ENCODE results near the gene KIAA1958. TPM values are rescaled to one million over a fixed set of nuclear protein-coding genes. Genes with fewer than 3 reads are reported as not detected.

KIAA1958 gene
- total and polyA plus RNA-seq, 8 donors, result 1.4 to 11.8 (median 5.6) TPM

DNA sequence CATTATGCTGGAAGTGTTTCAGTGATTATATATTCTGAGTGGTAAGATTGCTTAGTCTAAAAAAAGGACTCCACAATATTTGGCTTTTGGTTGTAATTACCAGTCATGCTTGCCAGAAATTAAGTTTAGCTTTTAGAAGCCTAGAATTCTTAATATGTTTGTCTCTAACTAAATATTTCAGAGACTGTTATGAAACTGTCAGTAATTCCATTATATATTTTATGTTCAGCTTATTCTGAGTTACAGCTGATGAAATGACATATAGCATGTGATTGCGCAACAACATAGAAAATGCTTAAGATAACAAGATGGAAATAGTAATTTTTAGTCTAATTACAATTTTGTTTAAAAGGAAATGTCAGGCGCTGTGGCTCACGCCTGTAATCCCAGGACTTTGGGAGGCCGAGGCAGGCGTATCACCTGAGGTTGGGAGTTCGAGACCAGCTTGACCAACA, 44.2 kb downstream of the KIAA1958 start:
- ATAC-seq (no peak), DNase-seq (no peak), FAIRE-seq (no peak)
- Histone ChIP-seq H3K9me3 (no peaks in the 10 kb centered on the region), H3K27ac (no peak overlapping the region), H3K36me3 (no peaks in the 10 kb centered on the region), H3K4me1 (peaks cover 0 to 32% (median 5%) of the 10 kb centered on the region in 3 donors), H3K27me3 (no peaks in the 10 kb centered on the region), H3K4me3 (no peak overlapping the region)
- TF ChIP-seq, protein P1, sequence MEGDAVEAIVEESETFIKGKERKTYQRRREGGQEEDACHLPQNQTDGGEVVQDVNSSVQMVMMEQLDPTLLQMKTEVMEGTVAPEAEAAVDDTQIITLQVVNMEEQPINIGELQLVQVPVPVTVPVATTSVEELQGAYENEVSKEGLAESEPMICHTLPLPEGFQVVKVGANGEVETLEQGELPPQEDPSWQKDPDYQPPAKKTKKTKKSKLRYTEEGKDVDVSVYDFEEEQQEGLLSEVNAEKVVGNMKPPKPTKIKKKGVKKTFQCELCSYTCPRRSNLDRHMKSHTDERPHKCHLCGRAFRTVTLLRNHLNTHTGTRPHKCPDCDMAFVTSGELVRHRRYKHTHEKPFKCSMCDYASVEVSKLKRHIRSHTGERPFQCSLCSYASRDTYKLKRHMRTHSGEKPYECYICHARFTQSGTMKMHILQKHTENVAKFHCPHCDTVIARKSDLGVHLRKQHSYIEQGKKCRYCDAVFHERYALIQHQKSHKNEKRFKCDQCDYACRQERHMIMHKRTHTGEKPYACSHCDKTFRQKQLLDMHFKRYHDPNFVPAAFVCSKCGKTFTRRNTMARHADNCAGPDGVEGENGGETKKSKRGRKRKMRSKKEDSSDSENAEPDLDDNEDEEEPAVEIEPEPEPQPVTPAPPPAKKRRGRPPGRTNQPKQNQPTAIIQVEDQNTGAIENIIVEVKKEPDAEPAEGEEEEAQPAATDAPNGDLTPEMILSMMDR (IDR thresholded peaks at IDR 0.05), result no peak
- intact Hi-C loops (cut with DNase I), result no loop called here
- WGBS, 2 donors, result 98% methylated on average over 6 of the region's 6 CpGs

GRCh38 chr9:112531666-112532282, 45.1 kb downstream of the KIAA1958 start:
- no peak overlapping the region for H3K4me3 ChIP-seq
- FAIRE-seq, result no peak
- WGBS, 2 donors, result 53 to 54% methylated on average over 6 of the region's 6 CpGs
- no peak for DNase-seq
- peaks cover 0 to 31% (median 5%) of the 10 kb centered on the region in 3 donors for H3K4me1 ChIP-seq
- no peaks in the 10 kb centered on the region for H3K9me3 ChIP-seq
- intact Hi-C loops (cut with DNase I), result no loop called here
- H3K36me3 ChIP-seq, result no peaks in the 10 kb centered on the region
- no peaks in the 10 kb centered on the region for H3K27me3 ChIP-seq
- H3K27ac ChIP-seq, result peak overlapping the region in 1 of 4 donors; percentile 17
- peak in 3 of 4 donors; percentile 25 to 50 (median 32) for ATAC-seq
- TF ChIP-seq, protein P1 (IDR thresholded peaks at IDR 0.05), result no peak

- WGBS, 2 donors, result 9 to 14% methylated on average over 1 of the region's 1 CpG
- Histone ChIP-seq H3K27ac (peak overlapping the region in 1 of 4 donors; percentile 17), H3K27me3 (no peaks in the 10 kb centered on the region), H3K4me1 (peaks cover 0 to 24% (median 5%) of the 10 kb centered on the region in 3 donors), H3K36me3 (no peaks in the 10 kb centered on the region), H3K9me3 (no peaks in the 10 kb centered on the region), H3K4me3 (no peak overlapping the region)
- ATAC-seq, result peak; percentile 71 to 86 (median 82)
- FAIRE-seq, result no peak
- intact Hi-C loops (cut with DNase I), result no loop called here
- TF ChIP-seq, protein P1 (IDR thresholded peaks at IDR 0.05), result no peak
- peak in 3 of 6 donors; percentile 21 to 48 (median 31) for DNase-seq
These were observed 45.8 kb downstream of the KIAA1958 start for GRCh38 chr9:112532427-112532826.

DNA sequence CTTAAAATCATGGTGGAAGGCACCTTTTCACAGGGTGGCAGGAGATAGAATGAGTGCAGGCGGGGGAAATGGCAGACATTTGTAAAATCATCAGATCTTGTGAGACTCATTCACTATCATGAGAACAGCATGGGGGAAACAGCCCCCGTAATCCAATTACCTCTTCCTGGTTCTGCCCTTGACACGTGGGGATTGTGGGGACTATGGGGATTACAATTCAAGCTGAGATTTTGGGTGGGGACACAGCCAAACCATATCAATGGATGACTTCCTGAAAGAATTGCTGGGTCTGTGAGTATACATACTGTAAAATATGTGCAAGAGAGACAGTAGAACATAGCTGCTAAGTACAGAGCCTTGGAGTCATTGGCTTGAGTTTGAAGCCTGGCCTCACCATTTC, 47.0 kb downstream of the KIAA1958 start:
- intact Hi-C loops (cut with DNase I), result no loop called here
- 92 to 93% methylated on average over 3 of the region's 3 CpGs for WGBS, 2 donors
- DNase-seq, result no peak
- Histone ChIP-seq H3K27ac (no peak overlapping the region), H3K4me1 (peaks cover 0 to 15% (median 5%) of the 10 kb centered on the region in 3 donors), H3K36me3 (no peaks in the 10 kb centered on the region), H3K4me3 (no peak overlapping the region), H3K9me3 (no peaks in the 10 kb centered on the region), H3K27me3 (no peaks in the 10 kb centered on the region)
- no peak for ATAC-seq
- no peak for FAIRE-seq
- TF ChIP-seq, protein P1 (IDR thresholded peaks at IDR 0.05), result no peak

GRCh38 chr9:112535301-112535700, 48.7 kb downstream of the KIAA1958 start:
- Histone ChIP-seq H3K9me3 (no peaks in the 10 kb centered on the region), H3K36me3 (no peaks in the 10 kb centered on the region), H3K4me3 (no peak overlapping the region), H3K27ac (no peak overlapping the region), H3K4me1 (peaks cover 0 to 15% (median 5%) of the 10 kb centered on the region in 3 donors), H3K27me3 (no peaks in the 10 kb centered on the region)
- WGBS, 2 donors, result 0 to 39% methylated on average over 1 of the region's 1 CpG
- ATAC-seq (no peak), FAIRE-seq (no peak), DNase-seq (no peak)
- intact Hi-C loops (cut with DNase I), result no loop called here
- TF ChIP-seq, protein P1 (IDR thresholded peaks at IDR 0.05), result no peak
